Globus pallidus (tissue), 1 donor: ENCODE results near the gene ORC1.

ENCODE experiments used
- DNase-seq: peaks from one replicate; pipeline ENCODE4 v3.0.0-alpha.2; 2015; ENCODE audit warnings: low spot score

Gene ORC1

DNA sequence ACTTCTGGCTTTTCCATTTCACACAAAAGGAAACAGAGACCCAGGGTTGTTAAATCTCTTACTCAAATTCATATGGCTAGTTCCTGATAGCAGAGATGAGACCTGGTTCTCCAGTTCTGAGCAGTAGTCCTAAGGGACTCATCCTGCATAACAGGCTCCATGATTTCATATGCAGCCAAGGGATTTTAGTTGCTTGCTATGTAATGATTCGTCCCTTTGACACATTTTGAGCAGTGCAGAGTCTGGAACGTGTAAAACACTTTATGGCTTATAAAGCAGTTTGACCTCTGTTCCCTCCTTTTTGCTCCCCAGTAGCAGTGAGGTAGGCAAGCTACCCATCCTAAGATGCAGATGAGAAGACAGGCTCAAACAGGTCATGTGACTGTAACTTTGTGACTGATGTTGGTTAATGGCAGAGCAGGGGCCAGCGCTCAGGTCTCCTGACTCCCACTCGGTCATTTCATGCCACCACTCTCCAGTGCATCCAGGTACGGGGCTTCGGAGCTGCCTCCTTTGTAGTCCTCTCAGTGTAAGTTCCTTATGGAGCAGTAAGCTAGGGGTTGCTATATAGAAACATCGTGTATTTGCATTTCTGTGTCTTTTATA is 62.5 kb downstream of the ORC1 start:
- DNase-seq: no peak

DNA sequence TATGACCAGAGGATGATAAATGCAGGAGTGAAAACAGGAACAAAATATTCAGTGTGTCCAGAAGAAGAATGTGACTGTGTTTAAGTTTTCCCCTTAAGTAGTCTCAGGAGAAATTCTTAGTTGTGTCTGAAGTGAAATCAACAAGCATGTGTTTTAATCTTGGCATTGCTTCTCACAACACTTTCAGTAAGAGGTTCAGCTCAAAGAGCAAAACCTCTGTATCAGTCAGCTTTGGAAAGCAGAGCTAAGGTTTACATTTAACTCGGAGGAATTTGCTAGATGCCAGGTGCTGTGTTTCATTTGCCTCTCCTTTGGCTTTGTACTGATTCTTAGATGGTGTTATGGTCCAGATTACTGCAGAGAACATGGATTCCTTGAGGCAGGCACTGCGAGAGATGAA is 66.8 kb downstream of the ORC1 start:
- DNase-seq: no peak

DNA sequence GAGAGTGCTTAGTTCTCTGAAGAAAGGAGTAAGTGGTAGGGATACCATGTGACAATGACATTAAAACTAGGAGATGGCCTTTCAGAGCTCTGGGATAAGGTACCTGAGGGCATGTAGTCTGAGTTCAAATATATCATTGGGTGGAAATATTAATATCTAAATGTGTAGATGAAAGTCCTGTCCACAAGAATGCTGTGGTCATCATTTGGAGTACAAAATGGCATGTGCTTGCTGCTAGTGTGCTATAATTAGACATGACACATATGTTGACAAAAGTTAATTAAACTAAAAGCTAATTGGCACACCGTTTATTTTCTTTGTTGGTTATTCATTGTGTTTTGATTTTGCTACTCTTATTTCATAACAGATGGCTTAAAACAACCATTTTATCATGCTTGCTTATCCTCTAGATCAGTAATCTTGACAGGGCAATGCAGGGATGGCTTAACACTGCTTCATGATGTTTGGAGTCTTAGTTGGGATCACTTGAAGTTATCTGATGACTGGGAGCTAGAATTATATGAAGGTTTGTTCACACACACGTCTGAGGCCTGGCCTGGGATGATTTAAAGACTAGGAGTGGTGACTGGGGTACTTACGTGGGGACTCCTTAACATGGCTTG is 69.2 kb downstream of the ORC1 start:
- no peak for DNase-seq

DNA sequence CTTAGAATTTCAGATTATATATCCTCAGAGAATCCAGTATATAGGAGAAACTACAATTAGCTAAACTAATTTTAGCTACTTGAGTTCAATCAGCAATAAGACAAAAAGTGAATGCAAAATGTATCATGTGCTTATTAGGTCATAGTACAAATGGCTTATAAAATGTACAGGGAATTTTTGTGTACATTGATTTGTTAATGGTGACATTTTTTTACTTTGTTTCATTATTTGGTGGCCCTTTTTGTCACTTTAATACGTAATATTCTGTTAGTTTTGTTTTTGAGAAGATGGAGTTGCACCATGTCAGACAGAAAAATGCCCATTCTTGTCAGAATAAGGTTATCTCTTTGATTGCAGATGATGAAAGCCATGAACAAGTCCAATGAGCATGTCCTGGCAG is 71.8 kb downstream of the ORC1 start:
- no peak for DNase-seq

DNA sequence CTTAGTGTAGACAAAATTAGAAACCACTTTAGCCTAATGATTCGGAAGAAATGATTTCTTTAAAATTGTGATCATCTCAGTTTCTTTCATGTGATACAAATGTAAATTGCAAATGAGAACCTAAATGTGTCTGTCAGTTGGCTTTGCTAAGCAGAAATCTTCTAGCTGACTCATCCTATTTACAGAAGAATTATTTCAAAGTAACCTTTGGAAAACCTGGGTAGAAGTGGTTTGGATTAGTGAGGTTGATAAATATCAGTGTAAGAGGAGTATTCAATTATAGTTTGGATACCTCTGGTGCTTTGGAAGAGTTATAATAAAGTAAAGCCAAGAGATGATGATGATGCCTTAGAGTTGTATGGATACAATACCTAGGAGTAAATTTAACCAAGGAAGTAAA is 75.6 kb downstream of the ORC1 start:
- DNase-seq: no peak

DNA sequence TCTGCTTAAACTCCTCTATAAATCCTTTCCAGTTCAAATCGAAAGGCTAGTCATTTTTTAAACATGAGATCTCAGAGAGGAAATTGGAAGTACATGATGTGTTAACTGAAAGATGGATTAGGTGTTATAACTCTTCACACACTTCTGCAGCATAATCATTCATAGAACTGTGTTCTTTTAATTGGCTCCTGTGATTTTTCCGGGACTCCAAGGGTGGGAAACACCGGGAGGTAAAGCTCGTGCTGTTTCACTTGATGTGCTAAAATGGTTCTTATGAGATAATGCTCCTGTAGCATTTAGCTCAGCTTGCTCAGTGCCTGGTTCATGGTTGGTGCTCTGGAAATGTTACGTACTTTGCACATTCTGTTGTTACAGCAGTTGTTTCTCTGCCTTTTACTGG is 78.4 kb downstream of the ORC1 start:
- no peak for DNase-seq

DNA sequence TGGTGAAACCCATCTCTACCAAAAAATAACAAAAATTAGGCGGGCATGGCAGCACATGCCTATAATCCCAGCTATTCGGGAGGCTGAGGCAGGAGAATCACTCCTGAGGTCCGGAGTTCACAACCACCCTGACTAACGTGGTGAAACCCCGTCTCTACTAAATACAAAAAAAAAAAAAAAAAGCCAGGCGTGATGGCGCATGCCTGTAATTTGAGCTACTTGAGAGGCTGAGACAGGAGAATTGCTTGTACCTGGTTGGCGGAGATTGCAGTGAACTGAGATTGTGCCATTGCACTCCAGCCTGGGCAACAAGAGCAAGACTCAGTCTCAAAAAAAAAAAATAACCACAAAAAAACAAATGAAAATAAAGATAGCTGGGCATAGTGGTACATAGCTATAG is 80.5 kb downstream of the ORC1 start:
- no peak for DNase-seq
